Right lobe of liver (tissue), 4 donors: ENCODE results near the gene DEDD.

Experiments used
- CTCF ChIP-seq, 4 donors: fragments of 200-600 bp in 3 of 4; fragments of 450-650 bp in 1 of 4; IDR thresholded peaks; one replicate each; pipeline versions ENCODE4 v1.5.1 to v1.8.0; 2016 to 2022; ENCODE audit warnings: antibody characterized with exemption in 4 of 4, mild to moderate bottlenecking in 2 of 4
- POLR2A ChIP-seq: fragments of 450-650 bp; IDR thresholded peaks from one replicate; pipeline ENCODE4 v1.6.1; 2017; ENCODE audit warnings: antibody characterized with exemption, mild to moderate bottlenecking
- donor health status: DM: no; HTN: no; CAD: no.
- donor health status: DM: no; HTN: no; CAD: no.
- donor health status: DM: no; HTN: yes; CAD: no.

DNA sequence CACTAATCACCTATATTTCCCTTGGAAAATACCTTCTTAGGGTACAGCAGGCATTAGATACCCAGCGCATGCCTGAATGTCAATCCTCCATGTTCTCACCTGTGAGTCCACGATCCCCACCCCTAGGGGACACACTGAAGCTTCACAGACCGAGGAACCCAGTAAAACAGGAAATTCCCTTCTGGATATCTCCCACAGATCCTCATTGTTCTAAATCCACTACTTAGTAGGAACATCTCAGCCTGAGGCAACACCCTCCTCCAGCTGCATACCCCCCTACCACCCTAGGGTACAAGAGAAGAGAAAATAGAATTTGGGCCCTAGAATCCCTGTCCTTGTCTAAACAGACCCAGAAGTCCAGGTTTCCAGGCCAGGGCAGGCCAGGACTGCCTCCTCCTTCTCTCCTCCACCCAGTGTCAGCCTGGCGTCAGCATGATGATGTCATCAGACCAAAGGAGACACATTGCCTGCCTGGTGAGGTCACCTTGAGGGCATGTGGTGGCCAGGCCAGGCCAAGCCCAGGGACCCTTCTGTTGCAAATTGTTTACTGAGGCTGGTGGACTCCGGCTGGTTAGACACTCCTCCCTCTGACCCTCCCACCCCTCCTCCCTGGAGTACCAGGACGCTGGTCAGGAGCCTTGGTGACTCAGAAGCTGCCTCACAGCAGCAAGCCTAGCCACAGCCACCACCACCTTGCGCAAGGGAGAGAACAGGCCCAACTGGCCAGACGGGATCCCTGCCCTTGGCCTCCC, 49.3 kb downstream of the DEDD start:
- TF ChIP-seq CTCF (IDR thresholded peaks at IDR 0.05) (no peak), POLR2A (no peak)
